Stimulated activated CD8-positive, alpha-beta memory T cell treated with anti-CD3 and anti-CD28 coated beads, Interleukin-15, amount 100 ng/mL, for 24 hours (primary cell): Measurements from ENCODE around the gene ARID1B.

Experiments
- DNase-seq: peaks from one replicate; pipeline ENCODE4 v3.0.0-alpha.2; 2020; ENCODE audit warnings: low read depth

The ARID1B gene

GRCh38 chr6:157056275-157056674 is 279.1 kb downstream of the ARID1B start:
- no peak for DNase-seq

- no peak for DNase-seq
Observed at GRCh38 chr6:157058574-157058973, 281.4 kb downstream of the ARID1B start.

- no peak for DNase-seq
Observed at GRCh38 chr6:157059781-157060180, 282.6 kb downstream of the ARID1B start.

- DNase-seq, result no peak
Observed at GRCh38 chr6:157060440-157060952, 283.3 kb downstream of the ARID1B start.

GRCh38 chr6:157061770-157062594 is 284.8 kb downstream of the ARID1B start:
- DNase-seq, result no peak

GRCh38 chr6:157063176-157063905 is 286.2 kb downstream of the ARID1B start:
- no peak for DNase-seq

- no peak for DNase-seq
Observed at GRCh38 chr6:157063923-157064322, 286.7 kb downstream of the ARID1B start.

GRCh38 chr6:157064502-157064901 is 287.3 kb downstream of the ARID1B start:
- no peak for DNase-seq

- DNase-seq, result no peak
Observed at GRCh38 chr6:157065366-157065765, 288.2 kb downstream of the ARID1B start.

- no peak for DNase-seq
Observed at GRCh38 chr6:157066781-157067491, 289.8 kb downstream of the ARID1B start.

- no peak for DNase-seq
Observed at GRCh38 chr6:157067507-157067906, 290.3 kb downstream of the ARID1B start.

- no peak for DNase-seq
Observed at GRCh38 chr6:157068691-157069324, 291.6 kb downstream of the ARID1B start.

GRCh38 chr6:157069585-157069984 is 292.4 kb downstream of the ARID1B start:
- DNase-seq, result no peak

GRCh38 chr6:157070403-157071107 is 293.4 kb downstream of the ARID1B start:
- no peak for DNase-seq

- DNase-seq, result no peak
Observed at GRCh38 chr6:157072128-157072527, 294.9 kb downstream of the ARID1B start.

- DNase-seq, result no peak
Observed at GRCh38 chr6:157073596-157073995, 296.4 kb downstream of the ARID1B start.

- DNase-seq, result no peak
Observed at GRCh38 chr6:157074969-157075368, 297.8 kb downstream of the ARID1B start.

GRCh38 chr6:157075549-157076450 is 298.6 kb downstream of the ARID1B start:
- no peak for DNase-seq

- no peak for DNase-seq
Observed at GRCh38 chr6:157076451-157076822, 299.3 kb downstream of the ARID1B start.

GRCh38 chr6:157077251-157077650 is 300.1 kb downstream of the ARID1B start:
- DNase-seq, result no peak
